Stimulated activated CD4-positive, alpha-beta T cell treated with anti-CD3 and anti-CD28 coated beads, Interleukin-15, amount 100 ng/mL, for 1 hour (primary cell): ENCODE measurements around the gene TMEFF2.

ENCODE experiments used
- DNase-seq, 2 donors: peaks; one replicate each; pipeline ENCODE4 v3.0.0-alpha.2; 2020; ENCODE audit warnings: low read depth in 1 of 2, low spot score in 1 of 2

Gene TMEFF2

DNA sequence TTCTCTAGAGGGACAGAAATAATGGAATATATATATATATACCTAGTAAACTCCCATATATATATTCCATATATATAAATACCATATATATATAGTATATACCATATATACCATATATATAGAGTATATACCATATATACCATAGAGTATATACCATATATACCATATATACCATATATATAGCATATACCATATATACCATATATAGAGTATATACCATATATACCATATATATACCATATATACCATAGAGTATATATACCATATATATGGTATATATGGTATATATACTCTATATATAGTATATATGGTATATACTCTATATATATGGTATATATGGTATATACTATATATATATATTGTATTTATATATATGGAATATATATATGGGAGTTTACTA, 285.9 kb downstream of the TMEFF2 start:
- no peak for DNase-seq

DNA sequence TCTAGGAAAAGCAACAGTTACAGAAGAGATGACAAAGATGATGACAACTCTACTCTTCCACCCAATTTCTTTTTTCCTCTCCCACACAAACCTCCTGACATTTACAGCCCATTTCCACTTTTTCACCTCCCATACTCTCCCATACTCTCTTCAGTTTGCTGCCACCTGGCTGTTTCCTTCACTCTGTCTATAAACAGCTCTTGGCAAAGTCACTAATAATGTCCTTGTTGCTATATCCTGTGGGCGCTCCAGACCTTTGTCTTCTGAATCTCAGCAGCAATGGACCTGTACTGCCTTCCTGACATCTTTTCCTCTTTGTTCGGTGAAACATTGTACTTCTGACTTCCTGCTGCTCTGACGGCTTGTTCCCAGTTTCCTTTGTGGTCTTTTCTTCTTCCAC, 287.2 kb downstream of the TMEFF2 start:
- no peak for DNase-seq

DNA sequence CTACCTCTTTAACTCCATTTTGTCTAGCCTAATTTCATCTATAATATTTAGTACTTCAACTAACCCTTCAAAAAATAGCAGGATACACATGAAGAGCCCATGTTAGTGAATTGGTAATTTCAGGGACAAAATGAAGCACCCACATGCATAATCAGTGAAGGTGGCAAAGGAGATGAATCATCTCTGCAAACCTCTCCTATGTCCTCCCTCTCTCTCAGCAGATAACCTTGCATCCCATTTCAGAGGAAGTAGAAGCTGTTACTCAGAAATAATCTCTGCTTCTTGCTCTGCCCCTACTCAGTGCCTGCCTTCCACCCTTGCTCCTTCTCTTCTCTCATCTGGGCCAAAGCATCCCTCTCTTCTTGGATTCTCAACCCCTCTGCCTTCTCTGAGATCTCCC, 287.6 kb downstream of the TMEFF2 start:
- DNase-seq: no peak

DNA sequence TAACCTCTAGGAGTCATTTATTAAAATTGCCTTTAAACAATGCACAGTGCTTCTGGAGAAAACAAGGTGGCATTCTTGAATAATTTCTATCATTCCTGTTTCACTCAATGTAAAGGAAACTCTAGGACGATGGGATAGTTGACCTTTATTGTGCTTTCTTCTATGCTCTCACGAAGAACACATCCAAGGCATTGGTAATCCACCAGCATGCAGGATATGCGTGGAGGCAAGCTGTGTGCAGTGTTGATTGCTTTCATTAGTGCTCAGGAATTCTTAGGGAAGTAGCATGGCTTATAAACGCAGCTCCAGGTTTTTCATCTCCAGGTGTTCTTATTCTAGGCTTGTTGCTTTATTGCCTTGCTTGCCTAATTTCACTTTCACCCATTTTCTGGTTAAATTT, 289.4 kb downstream of the TMEFF2 start:
- no peak for DNase-seq

DNA sequence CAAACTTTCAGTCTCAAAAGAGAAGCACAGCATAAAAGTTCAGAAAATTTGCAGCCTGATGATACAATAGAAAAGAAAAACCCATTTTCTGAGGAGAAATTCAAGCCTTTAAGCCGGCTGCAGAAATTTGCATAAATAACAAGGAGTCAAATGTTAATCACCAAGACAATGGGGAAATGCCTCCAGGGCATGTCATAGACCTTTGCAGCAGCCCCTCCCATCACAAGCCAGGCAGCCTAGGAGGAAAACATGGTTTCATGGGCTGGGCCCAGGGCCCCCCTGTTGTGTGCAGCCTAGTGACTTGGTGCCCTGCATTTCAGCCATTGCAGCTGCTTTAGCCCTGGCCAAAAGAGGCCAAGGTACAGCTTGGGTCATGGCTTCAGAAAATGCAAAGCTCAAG, 293.7 kb downstream of the TMEFF2 start:
- DNase-seq: no peak

DNA sequence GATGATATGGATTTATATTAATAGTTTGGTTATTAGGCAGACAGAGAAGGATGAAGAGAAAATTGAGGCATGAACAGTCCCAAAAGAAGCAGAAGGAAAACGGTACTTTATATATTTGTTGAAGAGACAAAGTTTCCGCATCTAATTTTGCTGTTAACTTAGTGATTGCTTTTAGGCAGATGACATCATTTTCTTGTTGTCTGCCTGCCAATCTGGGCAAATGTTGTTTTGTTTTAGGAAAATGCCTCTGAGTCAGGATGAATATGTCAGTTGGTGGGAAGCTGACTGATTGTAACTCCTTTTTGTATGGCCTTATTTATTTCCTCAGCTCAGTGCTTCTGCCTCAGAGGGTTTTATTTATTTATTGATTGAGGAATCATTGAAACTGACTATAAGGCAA, 295.3 kb downstream of the TMEFF2 start:
- DNase-seq: no peak
